Muscle of arm (tissue), 12 donors: Measurements from ENCODE around the gene HSD17B12. TPM values are rescaled to one million over a fixed set of nuclear protein-coding genes. Genes with fewer than 3 reads are reported as not detected.

Experiments used
- polyA plus RNA-seq, 12 donors: library from polyadenylated mRNA; unstranded; fragments of 120-200 nt; gene quantifications; one replicate each; pipeline ENCODE4 v1.2.1, GENCODE V29; 2013; ENCODE audit not compliant: insufficient read length in 12 of 12

The HSD17B12 gene
- polyA plus RNA-seq, 12 donors = 30.4 to 57.5 (median 41.1) TPM; not detected in 1

Other genes starting within 250 kb of the HSD17B12 start
- 10 to 100 TPM in 11 of 12 donors, not detected in 1; 18.4 to 35.1 (median 25.6) TPM for gene ALKBH3, start 200.1 kb downstream of the HSD17B12 start, polyA plus RNA-seq